ENCODE data around the gene PCDHGA4. TPM values are rescaled to one million over a fixed set of nuclear protein-coding genes. Genes with fewer than 3 reads are reported as not detected.

PCDHGA4 gene
- total and polyA plus RNA-seq, 2 of the 13 experiments (the other 11 are each of a cell fraction or from before 2014, with no cell fraction given), result 0.49 to 0.58 TPM

DNA sequence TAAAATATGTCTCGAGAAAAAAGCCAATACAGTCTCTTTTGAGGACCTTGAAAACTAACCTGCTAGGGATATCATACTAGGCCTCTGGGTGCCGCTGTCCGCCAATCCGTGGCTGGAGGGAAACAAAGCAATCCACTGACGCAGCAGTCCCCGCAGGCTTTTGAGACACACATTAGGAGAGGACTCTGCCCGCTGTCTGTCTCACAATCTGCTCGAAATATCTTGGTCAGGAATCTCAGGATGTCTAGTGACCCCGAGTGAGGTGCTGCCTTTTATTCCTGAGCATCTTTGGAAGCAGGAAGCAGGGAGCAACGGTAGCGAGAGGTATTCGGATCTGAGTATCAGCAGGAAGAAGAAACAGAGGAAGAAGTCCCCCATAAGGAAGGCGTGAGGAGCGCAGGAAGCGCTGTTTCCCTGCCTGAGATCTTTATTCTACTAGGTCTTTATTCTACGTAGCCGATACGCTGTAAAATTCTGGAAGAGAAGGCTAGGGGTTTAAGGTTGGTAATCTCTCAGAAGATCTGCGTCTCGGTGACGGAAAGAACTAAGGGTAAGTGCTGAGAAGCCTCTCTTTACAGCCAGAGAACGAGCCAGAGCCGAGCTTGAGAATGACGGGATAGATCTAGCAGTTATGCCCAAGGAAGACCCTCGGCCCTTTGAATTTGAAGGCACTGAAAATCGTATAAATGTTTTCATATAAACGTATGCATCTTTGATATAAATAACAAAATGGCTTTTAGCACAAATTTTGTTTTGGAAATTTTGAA lies 28.6 kb upstream of the PCDHGA4 start (continued):
- TF ChIP-seq, protein P1, sequence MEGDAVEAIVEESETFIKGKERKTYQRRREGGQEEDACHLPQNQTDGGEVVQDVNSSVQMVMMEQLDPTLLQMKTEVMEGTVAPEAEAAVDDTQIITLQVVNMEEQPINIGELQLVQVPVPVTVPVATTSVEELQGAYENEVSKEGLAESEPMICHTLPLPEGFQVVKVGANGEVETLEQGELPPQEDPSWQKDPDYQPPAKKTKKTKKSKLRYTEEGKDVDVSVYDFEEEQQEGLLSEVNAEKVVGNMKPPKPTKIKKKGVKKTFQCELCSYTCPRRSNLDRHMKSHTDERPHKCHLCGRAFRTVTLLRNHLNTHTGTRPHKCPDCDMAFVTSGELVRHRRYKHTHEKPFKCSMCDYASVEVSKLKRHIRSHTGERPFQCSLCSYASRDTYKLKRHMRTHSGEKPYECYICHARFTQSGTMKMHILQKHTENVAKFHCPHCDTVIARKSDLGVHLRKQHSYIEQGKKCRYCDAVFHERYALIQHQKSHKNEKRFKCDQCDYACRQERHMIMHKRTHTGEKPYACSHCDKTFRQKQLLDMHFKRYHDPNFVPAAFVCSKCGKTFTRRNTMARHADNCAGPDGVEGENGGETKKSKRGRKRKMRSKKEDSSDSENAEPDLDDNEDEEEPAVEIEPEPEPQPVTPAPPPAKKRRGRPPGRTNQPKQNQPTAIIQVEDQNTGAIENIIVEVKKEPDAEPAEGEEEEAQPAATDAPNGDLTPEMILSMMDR (CRISPR knock-in tag; IDR thresholded peaks at IDR 0.05), result peak; percentile 77
- peak; percentile 32 for TF ChIP-seq ASH2L (IDR thresholded peaks at IDR 0.05; ENCODE audit: insufficient read length, low read depth, low read length)
- no peak for TF ChIP-seq SATB2 (CRISPR knock-in tag; IDR thresholded peaks at IDR 0.05)
- TF ChIP-seq NFIB (CRISPR knock-in tag; IDR thresholded peaks at IDR 0.05; ENCODE audit: borderline replicate concordance), result no peak
- TF ChIP-seq, protein P2, sequence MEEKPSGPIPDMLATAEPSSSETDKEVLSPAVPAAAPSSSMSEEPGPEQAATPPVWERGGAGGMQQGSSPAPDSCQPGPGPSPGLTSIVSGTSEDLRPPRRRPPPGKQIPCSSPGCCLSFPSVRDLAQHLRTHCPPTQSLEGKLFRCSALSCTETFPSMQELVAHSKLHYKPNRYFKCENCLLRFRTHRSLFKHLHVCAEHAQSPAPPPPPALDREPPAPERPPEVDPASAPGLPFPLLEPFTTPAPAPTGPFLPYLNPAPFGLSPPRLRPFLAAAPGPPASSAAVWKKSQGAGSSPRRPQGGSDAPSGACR (CRISPR knock-in tag; IDR thresholded peaks at IDR 0.05), result no peak
- TF ChIP-seq SMC3 (IDR thresholded peaks at IDR 0.05; ENCODE audit: low read length), result peak; percentile 30; the same call in 1 of the 2 replicates
- no peak for TF ChIP-seq ZNF691 (CRISPR knock-in tag; IDR thresholded peaks at IDR 0.05; ENCODE audit: borderline replicate concordance, low read depth)
- TF ChIP-seq GMEB1 (CRISPR knock-in tag; IDR thresholded peaks at IDR 0.05; ENCODE audit: borderline replicate concordance), result no peak; the same call in 1 of the 2 replicates
- no peak for TF ChIP-seq PPARG (CRISPR knock-in tag; conservative IDR thresholded peaks at IDR 0.05)
- no peak for TF ChIP-seq AHR (CRISPR knock-in tag; IDR thresholded peaks at IDR 0.05)
- TF ChIP-seq, protein P3, sequence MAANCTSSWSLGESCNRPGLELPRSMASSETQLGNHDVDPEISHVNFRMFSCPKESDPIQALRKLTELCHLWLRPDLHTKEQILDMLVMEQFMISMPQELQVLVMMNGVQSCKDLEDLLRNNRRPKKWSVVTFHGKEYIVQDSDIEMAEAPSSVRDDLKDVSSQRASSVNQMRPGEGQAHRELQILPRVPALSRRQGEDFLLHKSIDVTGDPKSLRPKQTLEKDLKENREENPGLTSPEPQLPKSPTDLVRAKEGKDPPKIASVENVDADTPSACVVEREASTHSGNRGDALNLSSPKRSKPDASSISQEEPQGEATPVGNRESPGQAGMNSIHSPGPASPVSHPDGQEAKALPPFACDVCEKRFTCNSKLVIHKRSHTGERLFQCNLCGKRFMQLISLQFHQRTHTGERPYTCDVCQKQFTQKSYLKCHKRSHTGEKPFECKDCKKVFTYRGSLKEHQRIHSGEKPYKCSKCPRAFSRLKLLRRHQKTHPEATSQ (CRISPR knock-in tag; IDR thresholded peaks at IDR 0.05; ENCODE audit: borderline replicate concordance), result no peak
- no peak for TF ChIP-seq ZNF878 (CRISPR knock-in tag; IDR thresholded peaks at IDR 0.05)
- TF ChIP-seq ZNF337 (CRISPR knock-in tag; IDR thresholded peaks at IDR 0.05; ENCODE audit: borderline replicate concordance, low read depth), result no peak
- TF ChIP-seq PRMT3 (CRISPR knock-in tag; IDR thresholded peaks at IDR 0.05; ENCODE audit: borderline replicate concordance, low read depth), result no peak
- peak; percentile 21; the same call in 1 of the 2 replicates for TF ChIP-seq KDM2A (CRISPR knock-in tag; IDR thresholded peaks at IDR 0.05; ENCODE audit: borderline replicate concordance, low read depth)
- TF ChIP-seq STAG1 (CRISPR knock-in tag; IDR thresholded peaks at IDR 0.05), result peak; percentile 40
- TF ChIP-seq ZMYM4 (CRISPR knock-in tag; IDR thresholded peaks at IDR 0.05), result 0 out of 2 replicates have a peak, but pooled peaks have one; percentile 13
- TF ChIP-seq ZNF737 (CRISPR knock-in tag; IDR thresholded peaks at IDR 0.05; ENCODE audit: borderline replicate concordance), result no peak
- 0 out of 2 replicates have a peak, but pooled peaks have one; percentile 24 for TF ChIP-seq RAD21 (CRISPR knock-in tag; IDR thresholded peaks at IDR 0.05)
- no peak for TF ChIP-seq ZBTB8A (CRISPR knock-in tag; IDR thresholded peaks at IDR 0.05; ENCODE audit: borderline replicate concordance, low read depth)
- TF ChIP-seq ZNF44 (CRISPR knock-in tag; IDR thresholded peaks at IDR 0.05), result no peak
- no peak for TF ChIP-seq PAX8 (CRISPR knock-in tag; IDR thresholded peaks at IDR 0.05; ENCODE audit: borderline replicate concordance)

Measured in HepG2 (cell line).